ENCODE results near the gene SUV39H1.

DNA sequence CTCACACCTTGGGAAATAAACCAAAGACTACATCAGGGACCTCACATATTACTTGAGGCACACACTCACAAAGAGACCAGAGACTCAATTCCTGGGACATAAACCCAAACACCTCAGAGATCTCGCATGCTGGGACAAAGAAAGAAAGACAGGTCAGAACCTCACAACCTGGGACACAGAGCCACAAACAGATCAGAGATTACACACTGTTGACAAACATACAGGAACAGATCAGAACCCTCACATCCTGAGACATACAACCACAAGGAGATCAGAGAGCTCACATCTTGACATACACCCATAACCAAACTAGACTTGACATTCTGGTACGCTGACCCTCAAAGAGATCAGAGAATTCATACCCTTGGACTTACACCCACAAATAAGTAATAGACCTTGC is 17.3 kb downstream of the SUV39H1 start:
- TF ChIP-seq POLR2A (IDR thresholded peaks at IDR 0.05; ENCODE audit: insufficient read depth in 1 of 2, low read depth in 2 of 2, low read length in 2 of 2) (no peak), ZNF335 (CRISPR knock-in tag; IDR thresholded peaks at IDR 0.05) (no peak), ZBTB2 (CRISPR knock-in tag; IDR thresholded peaks at IDR 0.05; ENCODE audit: low read depth) (no peak), CEBPB (IDR thresholded peaks at IDR 0.05; ENCODE audit: borderline replicate concordance, low read depth, low read length) (no peak), SNRNP70 (IDR thresholded peaks at IDR 0.05; ENCODE audit: low read depth, low read length) (no peak), ETV6 (CRISPR knock-in tag; conservative IDR thresholded peaks at IDR 0.05) (no peak), ZNF850 (CRISPR knock-in tag; conservative IDR thresholded peaks at IDR 0.05) (no peak), BRD4 (CRISPR knock-in tag; IDR thresholded peaks at IDR 0.05) (no peak), SRSF4 (IDR thresholded peaks at IDR 0.05; ENCODE audit: low read depth, low read length, poor library complexity, severe bottlenecking) (no peak)
- TF ChIP-seq, protein P1, sequence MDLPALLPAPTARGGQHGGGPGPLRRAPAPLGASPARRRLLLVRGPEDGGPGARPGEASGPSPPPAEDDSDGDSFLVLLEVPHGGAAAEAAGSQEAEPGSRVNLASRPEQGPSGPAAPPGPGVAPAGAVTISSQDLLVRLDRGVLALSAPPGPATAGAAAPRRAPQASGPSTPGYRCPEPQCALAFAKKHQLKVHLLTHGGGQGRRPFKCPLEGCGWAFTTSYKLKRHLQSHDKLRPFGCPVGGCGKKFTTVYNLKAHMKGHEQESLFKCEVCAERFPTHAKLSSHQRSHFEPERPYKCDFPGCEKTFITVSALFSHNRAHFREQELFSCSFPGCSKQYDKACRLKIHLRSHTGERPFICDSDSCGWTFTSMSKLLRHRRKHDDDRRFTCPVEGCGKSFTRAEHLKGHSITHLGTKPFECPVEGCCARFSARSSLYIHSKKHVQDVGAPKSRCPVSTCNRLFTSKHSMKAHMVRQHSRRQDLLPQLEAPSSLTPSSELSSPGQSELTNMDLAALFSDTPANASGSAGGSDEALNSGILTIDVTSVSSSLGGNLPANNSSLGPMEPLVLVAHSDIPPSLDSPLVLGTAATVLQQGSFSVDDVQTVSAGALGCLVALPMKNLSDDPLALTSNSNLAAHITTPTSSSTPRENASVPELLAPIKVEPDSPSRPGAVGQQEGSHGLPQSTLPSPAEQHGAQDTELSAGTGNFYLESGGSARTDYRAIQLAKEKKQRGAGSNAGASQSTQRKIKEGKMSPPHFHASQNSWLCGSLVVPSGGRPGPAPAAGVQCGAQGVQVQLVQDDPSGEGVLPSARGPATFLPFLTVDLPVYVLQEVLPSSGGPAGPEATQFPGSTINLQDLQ (CRISPR knock-in tag; IDR thresholded peaks at IDR 0.05) = no peak
